ENCODE data around the gene ZSCAN22.
A peak's percentile ranks its signal among the peaks of the same experiment; 100 is the strongest.

Gene ZSCAN22

DNA sequence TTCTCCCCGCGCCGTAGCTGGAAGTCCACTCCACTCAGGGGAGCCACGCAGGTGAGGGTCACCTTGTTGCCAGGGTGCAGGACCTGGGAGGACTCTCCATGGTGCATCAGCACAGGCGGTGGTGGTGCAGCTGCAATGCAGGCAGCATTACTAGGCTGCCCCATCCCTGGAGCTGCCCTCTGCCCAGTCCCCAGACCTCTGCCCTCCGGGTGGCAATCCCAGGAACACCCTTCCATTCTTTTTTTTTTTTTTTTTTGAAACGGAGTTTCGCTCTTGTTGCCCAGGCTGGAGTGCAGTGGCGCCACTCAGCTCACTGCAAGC, 24.7 kb downstream of the ZSCAN22 start:
- DNase-seq (ENCODE audit: low read depth in 2 of 2), result no peak

GRCh38 chr19:58351990-58352755, 25.4 kb downstream of the ZSCAN22 start:
- DNase-seq (ENCODE audit: low read depth in 2 of 2), result no peak

- no peak for DNase-seq (ENCODE audit: low read depth in 2 of 2)
Observed at GRCh38 chr19:58352760-58353671, 26.2 kb downstream of the ZSCAN22 start, which contains the start of gene A1BG. A1BG (minus strand) TSS chr19:58353492; CDS start chr19:58353437, 55 bp downstream.

GRCh38 chr19:58353717-58354477, 27.1 kb downstream of the ZSCAN22 start:
- DNase-seq (ENCODE audit: low read depth in 2 of 2), result no peak

GRCh38 chr19:58354478-58355030, 27.8 kb downstream of the ZSCAN22 start:
- DNase-seq (ENCODE audit: low read depth in 2 of 2), result no peak

DNA sequence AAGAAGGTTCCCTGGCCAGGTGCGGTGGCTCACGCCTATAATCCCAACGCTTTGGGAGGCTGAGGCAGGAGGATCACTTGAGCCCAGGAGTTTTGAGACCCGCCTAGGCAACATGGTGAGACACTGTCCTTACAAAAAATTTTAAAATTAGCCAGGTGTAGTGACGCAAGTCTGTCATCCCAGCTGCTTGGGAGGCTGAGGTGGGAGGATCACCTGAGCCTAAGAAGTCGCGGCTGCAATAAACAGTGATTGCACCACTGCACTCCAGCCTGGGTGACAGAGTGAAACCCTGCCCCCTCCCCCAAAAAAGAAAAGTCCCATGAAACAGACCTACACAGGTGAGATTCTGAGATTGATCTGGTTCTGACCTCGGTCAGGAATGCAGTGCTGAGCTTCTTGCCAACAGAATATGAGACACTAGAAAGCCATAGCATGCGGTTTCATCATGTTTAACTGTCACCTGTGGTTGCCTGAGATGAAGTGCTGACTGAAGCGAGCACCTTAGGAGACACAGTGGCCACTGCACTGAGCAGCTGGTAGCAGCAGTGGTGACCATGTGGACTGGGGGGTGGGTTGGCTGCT, 28.5 kb downstream of the ZSCAN22 start:
- no peak for DNase-seq (ENCODE audit: low read depth in 2 of 2)

GRCh38 chr19:58355908-58356765, 29.3 kb downstream of the ZSCAN22 start:
- no peak for DNase-seq (ENCODE audit: low read depth in 2 of 2)

DNA sequence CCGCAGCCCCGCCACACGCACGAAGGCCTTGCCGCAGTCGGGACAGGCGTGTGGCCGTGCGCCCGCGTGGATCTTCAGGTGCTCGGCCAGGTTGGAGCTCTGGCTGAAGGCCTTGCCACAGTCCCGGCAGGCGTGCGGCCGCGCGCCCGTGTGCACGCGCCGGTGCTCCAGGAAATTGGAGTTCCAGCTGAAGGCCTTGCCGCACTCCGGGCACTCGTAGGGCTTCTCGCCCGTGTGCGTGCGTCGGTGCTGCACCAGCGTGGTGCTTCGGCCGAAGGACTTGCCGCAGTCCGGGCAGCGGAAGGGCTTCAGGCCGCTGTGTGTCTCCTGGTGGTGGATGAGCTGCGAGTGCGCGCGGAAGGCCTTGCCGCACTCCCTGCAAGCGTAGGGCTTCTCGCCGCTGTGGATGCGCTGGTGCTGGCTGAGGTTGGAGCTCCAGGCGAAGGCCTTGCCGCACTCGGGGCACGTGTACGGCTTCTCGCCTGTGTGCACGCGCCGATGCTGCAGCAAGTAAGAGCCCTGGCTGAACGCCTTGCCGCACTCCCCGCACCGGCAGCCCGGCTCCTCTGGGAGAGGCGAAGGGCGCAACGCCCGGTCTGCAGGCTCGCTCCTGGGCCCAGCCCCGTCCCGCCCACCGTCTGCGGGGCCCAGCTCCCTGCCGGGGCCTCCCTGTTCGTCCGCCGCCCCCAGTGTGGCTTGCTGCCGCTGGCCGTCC, 30.1 kb downstream of the ZSCAN22 start:
- no peak for DNase-seq (ENCODE audit: low read depth in 2 of 2)

DNA sequence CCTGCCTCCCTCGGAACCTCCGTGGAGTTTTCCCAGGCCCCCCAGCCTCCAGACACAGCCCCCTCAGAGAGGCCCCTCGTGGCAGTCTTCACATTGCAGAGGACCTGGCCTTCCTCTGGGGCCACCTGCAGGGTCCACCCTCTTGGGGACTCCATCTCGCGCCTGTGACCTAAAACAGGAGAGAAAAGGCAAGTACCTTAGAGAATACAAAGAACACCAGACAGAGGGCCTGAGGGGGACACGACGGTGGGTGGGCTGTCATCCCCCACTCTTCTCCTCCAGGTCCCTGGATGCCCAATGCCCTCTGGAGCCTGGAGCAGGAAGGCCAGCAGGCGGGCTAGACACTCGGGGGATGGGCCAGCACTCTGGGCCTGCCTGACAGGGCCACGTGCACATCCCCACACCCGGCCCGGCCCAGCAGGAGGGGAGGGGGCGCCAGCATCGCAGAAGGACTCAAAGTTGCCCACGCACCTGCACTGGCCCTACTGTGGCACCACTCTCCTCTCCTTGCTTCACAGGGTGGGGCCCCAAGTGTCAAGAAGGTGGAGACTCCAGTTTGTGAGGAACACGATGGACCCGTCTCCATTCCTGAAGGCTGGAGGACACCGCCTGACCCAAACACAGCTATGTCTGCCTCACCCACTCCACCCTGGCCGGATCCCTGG, 30.8 kb downstream of the ZSCAN22 start:
- no peak for DNase-seq (ENCODE audit: low read depth in 2 of 2)

- no peak for DNase-seq (ENCODE audit: low read depth in 2 of 2)
Observed at GRCh38 chr19:58361900-58362271, 35.1 kb downstream of the ZSCAN22 start.

DNA sequence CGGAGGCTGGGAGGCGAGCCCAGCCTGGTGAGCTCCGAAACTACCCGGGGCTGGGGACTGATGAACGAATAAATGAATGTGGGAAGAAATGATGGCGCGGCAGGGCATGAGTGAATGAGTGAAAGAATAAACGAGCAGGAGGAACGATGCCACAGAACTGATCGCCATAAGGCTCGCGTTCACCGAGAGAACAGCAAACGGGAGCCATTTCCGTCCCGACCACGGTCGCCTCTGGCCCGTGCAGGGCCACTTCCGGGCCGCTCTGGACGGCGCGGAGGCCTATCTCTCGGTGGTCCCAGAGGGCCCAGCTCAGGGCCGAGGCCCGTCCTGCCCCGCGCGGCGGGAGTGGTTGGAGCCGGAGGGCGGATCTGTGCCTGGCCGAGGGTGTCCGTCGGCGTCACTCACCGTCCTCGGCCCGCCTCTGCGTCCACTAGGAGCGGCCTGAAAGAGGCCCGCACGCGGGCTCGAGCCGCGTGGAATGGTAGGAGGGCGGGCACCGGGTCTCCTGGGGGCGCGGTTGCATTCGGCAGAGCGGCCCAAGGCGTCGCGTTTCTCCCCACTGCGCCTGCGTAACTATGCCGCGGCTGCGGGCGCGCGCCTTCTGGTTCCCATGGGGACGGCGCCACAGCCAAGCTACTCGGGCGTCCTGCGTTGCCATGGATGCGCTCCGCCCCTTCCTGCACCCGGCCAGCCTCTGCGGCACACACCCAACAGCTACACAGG, 35.6 kb downstream of the ZSCAN22 start, which contains the start of gene ZNF497:
Gene ZNF497, minus strand, starts transcription at position 480 of the 723 bp plus-strand sequence. CDS start 5,116 bp downstream, outside the sequence.
- DNase-seq (ENCODE audit: low read depth in 2 of 2), result peak; percentile 94 to 95

- DNase-seq (ENCODE audit: low read depth in 2 of 2), result no peak
Observed at GRCh38 chr19:58364146-58364545, 37.4 kb downstream of the ZSCAN22 start.

DNA sequence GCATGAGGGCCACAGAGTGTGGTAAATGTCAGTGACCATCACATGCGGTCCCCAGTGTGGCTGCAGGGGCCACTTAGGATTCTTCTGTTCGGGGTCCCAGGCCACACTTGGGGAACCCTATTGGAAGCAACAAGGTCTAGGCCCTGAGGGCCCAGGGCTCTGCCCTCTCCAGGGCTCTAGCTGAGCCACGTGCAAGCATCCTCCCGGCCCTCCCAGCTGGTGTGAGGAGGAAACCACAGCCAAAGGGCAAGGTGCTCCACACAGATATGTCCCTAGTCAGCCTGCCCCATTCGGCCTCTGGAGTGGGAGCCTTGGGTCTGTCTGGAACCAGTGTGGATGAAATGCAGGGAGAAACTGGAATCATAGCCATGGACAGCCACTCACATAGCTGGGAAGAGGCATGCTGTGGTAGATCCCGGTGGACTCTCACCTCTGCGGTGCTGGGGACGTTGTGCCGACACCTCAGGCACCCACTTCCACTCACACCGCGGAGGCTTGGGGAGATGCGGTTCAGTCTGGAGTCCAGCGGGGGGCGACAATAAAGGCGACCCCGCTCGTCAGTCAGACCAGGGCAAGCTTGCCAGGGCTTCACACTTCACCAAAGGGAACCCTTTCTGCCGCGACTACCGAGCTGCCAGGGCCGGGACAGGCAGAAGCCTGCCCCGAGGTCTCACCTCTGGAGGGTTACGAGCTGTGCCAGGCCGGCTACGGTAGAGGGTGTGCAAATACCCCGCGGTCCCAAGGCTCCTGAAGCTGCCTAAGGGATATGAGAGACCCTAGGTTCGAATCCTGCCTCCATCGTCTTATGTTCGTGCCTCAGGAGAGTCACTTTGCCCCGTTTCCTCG, 40.0 kb downstream of the ZSCAN22 start:
- DNase-seq (ENCODE audit: low read depth in 2 of 2), result no peak

- no peak for DNase-seq (ENCODE audit: low read depth in 2 of 2)
Observed at GRCh38 chr19:58367698-58368454, 41.1 kb downstream of the ZSCAN22 start.

GRCh38 chr19:58368561-58369360, 42.0 kb downstream of the ZSCAN22 start:
- DNase-seq (ENCODE audit: low read depth in 2 of 2), result no peak

Data from activated CD8-positive, alpha-beta memory T cell treated with anti-CD3 and anti-CD28 coated beads for 4 hours (primary cell).